GM21390 (cell line): ENCODE data around the gene BCL2L1.

Experiments used
- ATAC-seq: cut with Tn5 transposase; IDR thresholded peaks from one replicate; pipeline ENCODE4 v1.9.1; 2021; ENCODE audit not compliant: unreplicated experiment

The BCL2L1 gene

DNA sequence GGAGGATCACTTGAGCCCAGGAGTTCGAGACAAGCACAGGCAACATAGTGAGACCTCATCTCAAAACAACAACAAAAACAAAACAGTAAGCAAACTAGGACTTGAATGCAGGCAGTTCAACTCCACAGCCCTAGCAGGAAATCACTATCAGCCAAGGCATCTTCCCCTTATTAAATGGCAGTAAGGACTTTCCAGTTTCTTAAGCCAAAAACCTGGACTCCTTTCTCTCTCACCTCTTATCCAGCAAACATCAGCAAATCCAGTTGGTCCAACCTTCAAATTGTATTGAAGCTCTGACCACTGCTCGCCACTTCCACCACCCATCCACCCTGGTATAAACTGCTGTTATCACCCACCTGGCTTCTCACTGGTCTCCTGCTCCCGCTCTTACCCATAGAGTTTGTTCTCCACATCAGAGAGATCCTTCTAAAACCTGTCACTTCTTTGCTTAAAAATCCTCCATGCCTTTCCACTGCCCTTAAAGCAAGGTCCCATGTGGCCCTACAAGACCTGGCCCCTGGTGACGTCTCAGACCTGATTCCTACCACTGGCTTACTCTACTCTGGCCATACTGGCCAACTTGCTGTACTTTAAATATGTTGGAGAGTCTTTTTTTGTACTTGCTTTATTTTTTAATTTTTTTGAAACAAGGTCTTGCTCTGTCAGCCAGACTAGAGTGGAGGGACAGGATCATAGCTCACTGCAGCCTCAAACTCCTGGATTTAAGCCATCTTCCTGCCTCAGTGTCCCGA, 27.6 kb downstream of the BCL2L1 start:
- no peak for ATAC-seq

DNA sequence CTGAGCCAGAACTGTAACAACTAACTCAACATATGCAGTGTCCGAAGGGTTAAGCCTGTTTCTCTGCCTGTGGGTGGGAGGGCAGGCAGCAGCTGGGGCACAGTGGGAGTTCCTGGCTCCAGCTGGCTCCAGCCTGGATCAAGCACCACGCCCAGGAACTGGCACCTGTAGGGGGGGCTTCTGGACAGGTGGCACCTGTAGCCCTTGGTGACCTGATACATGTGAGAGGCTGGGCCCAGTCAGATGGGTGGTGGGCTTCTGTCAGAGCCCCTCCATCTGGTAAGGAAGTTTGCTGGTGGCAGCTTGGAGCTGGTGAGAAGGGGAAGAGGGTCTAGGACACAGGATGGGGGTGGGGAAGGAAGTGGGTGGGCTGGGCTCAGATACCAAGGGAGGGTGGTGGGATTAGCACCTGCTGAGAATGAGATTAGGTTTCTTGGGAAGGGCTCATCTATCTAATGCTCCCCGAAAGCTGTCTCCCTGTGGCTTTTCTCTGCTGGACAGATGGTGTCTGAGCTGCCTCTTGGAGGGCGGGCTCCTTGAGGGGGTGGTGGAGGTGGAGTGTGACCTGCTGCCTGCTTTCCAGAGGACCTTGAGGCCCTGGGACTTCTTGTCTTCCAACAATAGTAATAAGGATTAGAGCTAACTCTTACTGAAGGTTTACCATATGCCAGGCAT, 28.5 kb downstream of the BCL2L1 start:
- ATAC-seq, result no peak

DNA sequence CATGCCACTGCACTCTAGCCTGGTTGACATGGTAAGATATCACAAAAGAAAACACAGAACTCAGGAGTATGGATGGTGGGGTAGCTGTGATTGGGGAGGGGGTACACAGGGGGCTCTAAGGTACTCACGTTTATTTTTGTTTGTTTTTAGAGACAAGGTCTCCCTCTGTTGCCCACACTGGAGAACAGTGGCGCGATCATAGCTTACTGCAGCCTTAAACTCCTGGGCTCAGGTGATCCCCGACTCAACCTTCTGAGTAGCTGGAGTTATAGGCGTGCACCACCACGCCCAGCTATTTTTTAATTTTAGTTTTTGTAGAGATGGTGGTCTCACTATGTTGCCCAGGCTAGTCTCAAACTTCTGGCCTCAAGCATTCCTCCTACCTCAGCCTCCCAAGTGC, 29.3 kb downstream of the BCL2L1 start:
- no peak for ATAC-seq

DNA sequence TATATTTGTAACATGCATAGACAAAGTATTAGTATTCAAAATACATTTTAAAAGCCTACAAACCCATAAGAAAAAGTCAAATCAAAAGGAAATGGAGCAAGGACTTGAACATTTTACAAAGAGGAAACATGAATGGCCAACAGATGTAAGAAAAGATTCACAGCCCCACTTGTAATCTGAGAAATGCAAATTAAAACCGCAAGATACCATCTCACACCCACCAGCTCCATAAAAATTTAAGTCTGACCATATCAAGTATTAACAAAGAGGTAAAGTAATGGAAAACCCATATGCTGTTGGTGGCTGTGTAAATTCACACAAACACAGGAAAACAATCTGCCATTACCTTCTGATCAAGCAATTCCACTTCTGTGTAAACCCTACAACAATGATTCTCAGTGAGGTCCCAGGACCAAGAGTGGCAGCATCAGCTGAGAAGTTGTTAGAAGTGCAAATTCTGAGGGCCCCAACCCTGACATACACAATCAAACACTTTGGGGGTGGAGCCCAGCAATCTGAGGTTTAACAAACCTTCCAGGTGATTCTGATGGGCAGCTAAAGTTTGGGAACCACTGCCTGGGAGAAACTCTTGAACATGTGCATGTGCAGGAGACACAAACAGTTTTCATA, 30.9 kb downstream of the BCL2L1 start:
- ATAC-seq, result peak; percentile 62

- no peak for ATAC-seq
These were observed 32.5 kb downstream of the BCL2L1 start for GRCh38 chr20:31690124-31690666.

DNA sequence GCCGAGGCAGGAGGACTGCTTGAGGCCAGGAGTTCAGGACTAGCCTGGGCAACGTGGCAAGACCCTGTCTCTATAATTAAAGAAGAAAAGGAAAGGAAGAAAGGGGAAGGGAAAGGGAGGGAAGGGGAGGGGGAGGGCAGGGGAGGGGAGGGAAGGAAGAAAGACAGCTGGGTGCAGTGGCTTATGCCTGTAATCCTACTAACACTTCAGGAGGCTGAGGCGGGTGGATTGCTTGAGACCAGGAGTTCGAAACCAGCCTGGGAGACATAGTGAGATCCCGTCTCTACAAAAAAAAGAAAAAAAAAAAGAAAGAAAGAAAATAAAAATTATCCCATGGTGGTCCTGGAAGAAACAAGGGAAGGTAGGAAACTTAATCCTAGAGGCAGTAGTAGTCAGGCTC, 33.5 kb downstream of the BCL2L1 start:
- no peak for ATAC-seq

GRCh38 chr20:31687777-31688176, 34.9 kb downstream of the BCL2L1 start:
- ATAC-seq, result no peak

GRCh38 chr20:31685853-31686643, 36.6 kb downstream of the BCL2L1 start:
- ATAC-seq, result no peak

- peak; percentile 46 for ATAC-seq
These were observed 38.3 kb downstream of the BCL2L1 start for GRCh38 chr20:31684153-31685015.

GRCh38 chr20:31682927-31683326, 39.7 kb downstream of the BCL2L1 start:
- ATAC-seq, result no peak

DNA sequence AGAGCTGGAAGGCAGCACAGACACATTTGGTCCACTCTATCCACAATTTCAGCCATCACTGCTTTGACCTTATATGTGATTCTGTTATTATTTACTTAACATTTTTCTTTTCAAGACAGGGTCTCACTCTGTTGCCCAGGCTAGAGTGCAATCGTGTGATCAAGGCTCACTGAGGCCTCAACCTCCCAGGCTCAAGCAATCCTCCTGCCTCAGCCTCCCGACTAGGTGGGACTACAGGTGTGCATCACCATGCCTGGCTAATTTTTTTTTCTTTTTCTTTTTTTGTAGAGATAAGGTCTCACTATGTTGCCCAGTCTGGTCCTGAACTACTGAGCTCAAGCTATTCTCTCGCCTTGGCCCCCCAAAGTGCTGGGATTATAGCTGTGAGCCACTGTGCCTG, 40.3 kb downstream of the BCL2L1 start:
- ATAC-seq, result no peak

DNA sequence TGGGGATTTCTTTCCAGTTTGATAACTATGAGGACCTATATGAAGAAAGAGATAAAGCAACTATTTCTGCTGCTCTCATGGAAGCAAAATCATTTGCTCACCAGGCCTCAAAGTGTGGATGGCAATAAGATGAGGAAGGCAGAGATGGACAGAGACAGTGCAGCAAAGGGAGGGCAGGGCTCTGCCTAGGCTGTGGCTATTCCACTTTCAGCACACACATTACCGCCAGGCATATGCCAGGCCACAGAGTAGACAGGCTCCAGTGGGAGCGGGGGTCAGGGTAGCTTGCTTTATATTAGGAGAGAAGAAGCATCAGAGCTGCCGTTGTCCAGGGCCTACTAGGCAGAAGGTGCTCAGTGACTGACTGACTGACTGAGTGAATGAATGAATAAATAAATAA, 40.9 kb downstream of the BCL2L1 start:
- no peak for ATAC-seq

DNA sequence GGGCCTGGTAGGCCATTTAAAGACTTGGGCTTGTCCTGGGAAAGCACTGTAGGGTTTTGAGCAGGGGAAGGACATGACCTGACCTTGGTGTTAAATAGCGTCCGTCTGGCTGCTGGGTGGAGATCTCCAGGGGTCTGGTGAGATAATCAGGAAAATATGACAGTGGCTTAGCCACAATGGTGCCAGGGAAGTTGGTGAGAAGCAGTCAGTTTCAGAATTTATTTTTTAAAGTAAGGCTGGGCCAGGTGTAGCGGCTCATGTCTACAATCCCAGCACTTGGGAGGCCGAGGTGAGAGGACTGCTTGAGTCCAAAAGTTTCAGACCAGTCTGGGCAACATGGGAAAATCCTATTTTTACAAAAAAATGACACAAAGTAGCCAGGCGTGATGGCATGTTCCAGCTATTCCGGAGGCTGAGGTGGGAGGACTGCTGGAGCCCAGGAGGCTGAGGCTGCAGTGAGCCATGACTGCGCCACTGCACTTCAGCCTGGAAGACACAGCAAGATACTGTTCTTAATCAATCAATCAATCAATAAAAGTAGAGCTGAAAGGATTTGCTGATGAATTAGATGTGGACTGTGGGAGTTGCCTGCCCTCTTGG, 41.4 kb downstream of the BCL2L1 start:
- no peak for ATAC-seq

- ATAC-seq, result no peak
These were observed 42.2 kb downstream of the BCL2L1 start for GRCh38 chr20:31680286-31681127.

GRCh38 chr20:31679357-31680285, 43.0 kb downstream of the BCL2L1 start:
- ATAC-seq, result no peak

GRCh38 chr20:31678389-31679356, 44.0 kb downstream of the BCL2L1 start:
- no peak for ATAC-seq
